K562 (cell line): Measurements from ENCODE around the gene RCC1. TPM values are rescaled to one million over a fixed set of nuclear protein-coding genes. Genes with fewer than 3 reads are reported as not detected.

ENCODE experiments used
- BHLHE40 ChIP-seq: IDR thresholded peaks from 2 replicates; pipeline ENCODE4 v1.6.1; 2011; ENCODE audit warnings: low read length, improper control_type of control experiment
- RFX7 ChIP-seq: fragments of 250-450 bp; sonication (Bioruptor Pico); IDR thresholded peaks from 2 replicates; pipeline ENCODE4 v1.5.1; 2021; ENCODE audit warnings: mild to moderate bottlenecking
- SMARCA4 ChIP-seq: fragments of 450-650 bp; IDR thresholded peaks from 2 replicates; pipeline ENCODE4 v1.6.1; 2016
- YY1 ChIP-seq, 3 experiments: IDR thresholded peaks; 2 replicates each; pipeline ENCODE4 v1.6.1; 2011; ENCODE audit warnings: low read length in 2 of 3, mild to moderate bottlenecking in 2 of 3, moderate library complexity in 2 of 3, borderline replicate concordance in 1 of 3, control low read depth in 1 of 3, low read depth in 1 of 3; ENCODE audit not compliant: insufficient read depth in 3 of 3, insufficient replicate concordance in 2 of 3, control insufficient read depth in 1 of 3, insufficient read length in 1 of 3; ENCODE audit errors: extremely low read depth in 1 of 3
- ZNF146 ChIP-seq: IDR thresholded peaks from one replicate; pipeline ENCODE4 v1.6.1; 2018; ENCODE audit warnings: missing compliant biosample characterization; ENCODE audit not compliant: unreplicated experiment
- ZNF583 ChIP-seq: fragments of 250-450 bp; sonication (Bioruptor Pico); IDR thresholded peaks from 2 replicates; pipeline ENCODE4 v1.4.0; 2020
- ZNF785 ChIP-seq: fragments of 250-450 bp; sonication (Bioruptor Pico); IDR thresholded peaks from 2 replicates; pipeline ENCODE4 v1.4.0; 2020; ENCODE audit warnings: mild to moderate bottlenecking
- ZNF830 ChIP-seq: fragments of 250-450 bp; sonication (Bioruptor Pico); IDR thresholded peaks from 2 replicates; pipeline ENCODE4 v1.5.0; 2021; ENCODE audit warnings: mild to moderate bottlenecking
- polyA plus RNA-seq, 8 experiments: library from polyadenylated mRNA; depleted of rRNA in 4 of 8; stranded (reverse) in 5 of 8; unstranded in 3 of 8; fragments of >200 nt; fragmentation: Nextera tagmentation in 2 of 8; fragmentation: Illumina TruSeq in 1 of 8; extraction: Ambion mirVana in 2 of 8; extraction: Trizol in 1 of 8; gene quantifications; 2 replicates each; pipeline versions ENCODE4 v1.2.1 to v1.2.3, GENCODE V29; 2011 to 2014; ENCODE audit warnings: inconsistent platforms in 1 of 8, missing spikeins in 1 of 8
- total RNA-seq, 7 experiments: library from RNA; depleted of rRNA in 6 of 7; stranded (reverse); fragments of >200 nt in 6 of 7; fragmentation: Illumina TruSeq in 2 of 7; extraction: Trizol in 2 of 7; gene quantifications; 2 replicates each; pipeline versions ENCODE4 v1.2.1 to v1.2.3, GENCODE V29; 2011 to 2021; ENCODE audit warnings: low replicate concordance in 1 of 7
- TF ChIP-seq, protein P1 (sequence below): fragments of 250-450 bp; sonication (Bioruptor Pico); IDR thresholded peaks from 2 replicates; pipeline ENCODE4 v1.5.0; 2021; ENCODE audit warnings: mild to moderate bottlenecking, borderline replicate concordance
- TF ChIP-seq, protein P2 (sequence below), 2 experiments: fragments of 250-450 bp in 1 of 2; fragments of 450-650 bp in 1 of 2; sonication (Bioruptor Pico) in 1 of 2; IDR thresholded peaks; 2 replicates each; pipeline versions ENCODE4 v1.6.1 to v1.8.0; 2016 to 2021; ENCODE audit warnings: mild to moderate bottlenecking in 2 of 2, moderate library complexity in 2 of 2, missing compliant biosample characterization in 1 of 2, missing genetic modification characterization in 1 of 2
- TF ChIP-seq, protein P3 (sequence below): IDR thresholded peaks from 3 replicates; pipeline ENCODE4 v1.6.1; 2011; ENCODE audit warnings: borderline replicate concordance, mild to moderate bottlenecking, moderate library complexity; ENCODE audit not compliant: insufficient read length; ENCODE audit errors: extremely low read depth
- TF ChIP-seq, protein P4 (sequence below): fragments of 450-650 bp; conservative IDR thresholded peaks from 2 replicates; pipeline ENCODE4 v1.6.1; 2016; ENCODE audit warnings: missing genetic modification characterization, low read depth, mild to moderate bottlenecking, control low read depth, missing compliant biosample characterization

The RCC1 gene
- total and polyA plus RNA-seq, 9 of the 15 experiments (the other 6 are each of a cell fraction or from before 2014, with no cell fraction given) = 16.4 to 202 (median 107) TPM

DNA sequence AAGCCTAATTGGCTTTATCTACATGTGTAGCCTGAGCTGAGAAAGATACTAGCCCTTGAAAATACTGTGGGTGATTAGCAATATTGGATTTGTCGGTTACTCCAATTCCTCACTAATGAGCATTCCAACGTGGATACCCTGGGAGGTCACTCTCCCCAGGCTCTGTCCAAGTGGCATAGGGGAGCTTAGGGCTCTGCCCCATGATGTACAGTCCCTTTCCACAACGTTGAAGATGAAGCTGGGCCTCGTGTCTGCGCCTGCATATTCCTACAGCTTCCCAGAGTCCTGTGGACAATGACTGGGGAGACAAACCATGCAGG is 2.6 kb downstream of the RCC1 start (continued):
- TF ChIP-seq, protein P1, sequence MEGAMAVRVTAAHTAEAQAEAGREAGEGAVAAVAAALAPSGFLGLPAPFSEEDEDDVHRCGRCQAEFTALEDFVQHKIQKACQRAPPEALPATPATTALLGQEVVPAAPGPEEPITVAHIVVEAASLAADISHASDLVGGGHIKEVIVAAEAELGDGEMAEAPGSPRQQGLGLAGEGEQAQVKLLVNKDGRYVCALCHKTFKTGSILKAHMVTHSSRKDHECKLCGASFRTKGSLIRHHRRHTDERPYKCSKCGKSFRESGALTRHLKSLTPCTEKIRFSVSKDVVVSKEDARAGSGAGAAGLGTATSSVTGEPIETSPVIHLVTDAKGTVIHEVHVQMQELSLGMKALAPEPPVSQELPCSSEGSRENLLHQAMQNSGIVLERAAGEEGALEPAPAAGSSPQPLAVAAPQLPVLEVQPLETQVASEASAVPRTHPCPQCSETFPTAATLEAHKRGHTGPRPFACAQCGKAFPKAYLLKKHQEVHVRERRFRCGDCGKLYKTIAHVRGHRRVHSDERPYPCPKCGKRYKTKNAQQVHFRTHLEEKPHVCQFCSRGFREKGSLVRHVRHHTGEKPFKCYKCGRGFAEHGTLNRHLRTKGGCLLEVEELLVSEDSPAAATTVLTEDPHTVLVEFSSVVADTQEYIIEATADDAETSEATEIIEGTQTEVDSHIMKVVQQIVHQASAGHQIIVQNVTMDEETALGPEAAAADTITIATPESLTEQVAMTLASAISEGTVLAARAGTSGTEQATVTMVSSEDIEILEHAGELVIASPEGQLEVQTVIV (CRISPR knock-in tag) = no peak
- TF ChIP-seq, protein P2, sequence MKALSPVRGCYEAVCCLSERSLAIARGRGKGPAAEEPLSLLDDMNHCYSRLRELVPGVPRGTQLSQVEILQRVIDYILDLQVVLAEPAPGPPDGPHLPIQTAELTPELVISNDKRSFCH (CRISPR knock-in tag; IDR thresholded peaks at IDR 0.05) = no peak
- TF ChIP-seq, protein P2 (tag; IDR thresholded peaks at IDR 0.05) = no peak
- TF ChIP-seq, protein P3, sequence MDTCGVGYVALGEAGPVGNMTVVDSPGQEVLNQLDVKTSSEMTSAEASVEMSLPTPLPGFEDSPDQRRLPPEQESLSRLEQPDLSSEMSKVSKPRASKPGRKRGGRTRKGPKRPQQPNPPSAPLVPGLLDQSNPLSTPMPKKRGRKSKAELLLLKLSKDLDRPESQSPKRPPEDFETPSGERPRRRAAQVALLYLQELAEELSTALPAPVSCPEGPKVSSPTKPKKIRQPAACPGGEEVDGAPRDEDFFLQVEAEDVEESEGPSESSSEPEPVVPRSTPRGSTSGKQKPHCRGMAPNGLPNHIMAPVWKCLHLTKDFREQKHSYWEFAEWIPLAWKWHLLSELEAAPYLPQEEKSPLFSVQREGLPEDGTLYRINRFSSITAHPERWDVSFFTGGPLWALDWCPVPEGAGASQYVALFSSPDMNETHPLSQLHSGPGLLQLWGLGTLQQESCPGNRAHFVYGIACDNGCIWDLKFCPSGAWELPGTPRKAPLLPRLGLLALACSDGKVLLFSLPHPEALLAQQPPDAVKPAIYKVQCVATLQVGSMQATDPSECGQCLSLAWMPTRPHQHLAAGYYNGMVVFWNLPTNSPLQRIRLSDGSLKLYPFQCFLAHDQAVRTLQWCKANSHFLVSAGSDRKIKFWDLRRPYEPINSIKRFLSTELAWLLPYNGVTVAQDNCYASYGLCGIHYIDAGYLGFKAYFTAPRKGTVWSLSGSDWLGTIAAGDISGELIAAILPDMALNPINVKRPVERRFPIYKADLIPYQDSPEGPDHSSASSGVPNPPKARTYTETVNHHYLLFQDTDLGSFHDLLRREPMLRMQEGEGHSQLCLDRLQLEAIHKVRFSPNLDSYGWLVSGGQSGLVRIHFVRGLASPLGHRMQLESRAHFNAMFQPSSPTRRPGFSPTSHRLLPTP = no peak
- TF ChIP-seq ZNF583 (CRISPR knock-in tag) (no peak), YY1 (IDR thresholded peaks at IDR 0.05; ENCODE audit: borderline replicate concordance in 1 of 3, control insufficient read depth in 1 of 3, extremely low read depth in 1 of 3, insufficient read depth in 3 of 3, insufficient read length in 1 of 3, insufficient replicate concordance in 2 of 3, low read depth in 1 of 3, low read length in 2 of 3) (no peak), ZNF830 (0 out of 2 replicates have a peak, but pooled peaks have one; percentile 42), ZNF146 (CRISPR knock-in tag) (no peak), SMARCA4 (no peak), RFX7 (CRISPR knock-in tag) (peak; percentile 80; the same call in 1 of the 2 replicates), ZNF785 (CRISPR knock-in tag) (no peak), BHLHE40 (no peak)
- TF ChIP-seq, protein P4, sequence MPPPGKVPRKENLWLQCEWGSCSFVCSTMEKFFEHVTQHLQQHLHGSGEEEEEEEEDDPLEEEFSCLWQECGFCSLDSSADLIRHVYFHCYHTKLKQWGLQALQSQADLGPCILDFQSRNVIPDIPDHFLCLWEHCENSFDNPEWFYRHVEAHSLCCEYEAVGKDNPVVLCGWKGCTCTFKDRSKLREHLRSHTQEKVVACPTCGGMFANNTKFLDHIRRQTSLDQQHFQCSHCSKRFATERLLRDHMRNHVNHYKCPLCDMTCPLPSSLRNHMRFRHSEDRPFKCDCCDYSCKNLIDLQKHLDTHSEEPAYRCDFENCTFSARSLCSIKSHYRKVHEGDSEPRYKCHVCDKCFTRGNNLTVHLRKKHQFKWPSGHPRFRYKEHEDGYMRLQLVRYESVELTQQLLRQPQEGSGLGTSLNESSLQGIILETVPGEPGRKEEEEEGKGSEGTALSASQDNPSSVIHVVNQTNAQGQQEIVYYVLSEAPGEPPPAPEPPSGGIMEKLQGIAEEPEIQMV (tag) = no peak
